Activated CD4-positive, alpha-beta T cell treated with anti-CD3 and anti-CD28 coated beads for 36 hours (primary cell): Measurements from ENCODE around the gene DNAJB6. TPM values are rescaled to one million over a fixed set of nuclear protein-coding genes. Genes with fewer than 3 reads are reported as not detected.
A peak's percentile ranks its signal among the peaks of the same experiment; 100 is the strongest.

Source experiments
- ATAC-seq: fragments of 200-7000 bp; cut with Tn5 transposase; one replicate; pipeline ENCODE4 v1.10.0; 2021; ENCODE audit warnings: mild to moderate bottlenecking, moderate library complexity
- CTCF ChIA-PET: fragments of 350-600 bp; sonication (Branson Sonifier 250); formaldehyde crosslinking; loops from one replicate; lab custom pipeline; 2021; ENCODE audit warnings: antibody characterized with exemption; lab: Charles Lee
- POLR2A ChIA-PET: fragments of 350-600 bp; sonication (Branson Sonifier 250); formaldehyde crosslinking; loops from one replicate; lab custom pipeline; 2021; ENCODE audit warnings: antibody characterized with exemption, inconsistent platforms; lab: Charles Lee
- DNase-seq: peaks from one replicate; pipeline ENCODE4 v3.0.0-alpha.2; 2020
- H3K27ac Mint-ChIP-seq: one replicate; pipeline ENCODE4 v1.8.0; 2021; ENCODE audit warnings: mixed read lengths
- H3K27me3 Mint-ChIP-seq: one replicate; pipeline ENCODE4 v1.8.0; 2021; ENCODE audit warnings: mixed read lengths
- H3K36me3 Mint-ChIP-seq: one replicate; pipeline ENCODE4 v1.8.0; 2021; ENCODE audit warnings: low read depth, mixed read lengths
- H3K4me1 Mint-ChIP-seq: one replicate; pipeline ENCODE4 v1.8.0; 2021; ENCODE audit warnings: mixed read lengths
- H3K4me3 Mint-ChIP-seq: one replicate; pipeline ENCODE4 v1.8.0; 2021; ENCODE audit warnings: mild to moderate bottlenecking, moderate library complexity, mixed read lengths
- H3K9me3 Mint-ChIP-seq: one replicate; pipeline ENCODE4 v1.8.0; 2021; ENCODE audit warnings: low read depth, mixed read lengths
- intact Hi-C, 2 experiments: fragments of 100-400 bp; cut with DNase I in 1 of 2; cut with micrococcal nuclease in 1 of 2; formaldehyde crosslinking; loops; one replicate each; pipeline versions ENCODE4 v1.14.2 to v1.15.1; 2022 to 2024; cut with DNase I, micrococcal nuclease
- total RNA-seq, 2 experiments: library from RNA; stranded (reverse); gene quantifications; one replicate each; pipeline ENCODE4 v1.2.3, GENCODE V29; 2021

The DNAJB6 gene
- total RNA-seq, 2 experiments from 2014 or later = 89.9 to 92.9 TPM

DNA sequence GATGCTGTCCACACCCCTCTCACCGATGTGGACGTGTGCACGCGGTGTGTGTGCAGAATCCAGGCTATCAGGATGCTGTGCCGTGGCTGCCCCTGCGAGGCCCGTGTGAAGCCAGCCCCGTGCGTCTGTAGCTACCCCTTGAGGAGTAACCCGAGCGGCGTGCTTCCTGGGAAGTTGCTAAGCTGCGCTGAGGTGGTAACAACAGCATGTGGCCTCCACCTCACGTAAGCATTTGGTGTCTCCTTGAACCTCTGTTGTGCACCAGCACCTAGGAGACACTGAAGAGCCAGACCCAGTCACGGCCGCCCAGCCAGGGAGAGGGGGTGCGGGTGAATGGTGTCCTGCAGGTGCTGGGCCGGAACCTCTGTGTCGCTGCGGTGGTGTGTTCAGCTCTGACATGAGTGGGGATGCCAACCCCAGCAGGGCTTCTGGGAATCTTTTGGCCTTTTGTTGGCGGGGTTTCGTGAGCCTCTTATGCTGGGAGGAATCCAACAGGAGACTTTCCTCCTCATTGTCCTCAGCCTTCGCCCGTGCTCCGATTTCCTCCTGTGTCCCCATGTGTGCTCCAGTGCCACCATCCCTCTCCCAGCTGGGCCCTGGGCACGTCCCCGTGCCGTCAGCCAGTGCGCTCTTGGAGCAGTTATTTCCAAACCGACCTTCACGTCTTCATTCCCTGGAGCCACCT lies 60.4 kb downstream of the DNAJB6 start:
- no peaks in the 10 kb centered on the region for H3K9me3 Mint-ChIP-seq
- H3K4me3 Mint-ChIP-seq = no peak overlapping the region
- intact Hi-C loops = no loop called here
- ChIA-PET POLR2A (no interaction called here), CTCF (interaction anchor here (1.2 to 1.6 kb wide), 3 partner anchors 9 to 10 kb away, joined by 3 to 8 read pairs (median 5); no protein-coding TSS in a partner anchor)
- DNase-seq = no peak
- no peaks in the 10 kb centered on the region for H3K27me3 Mint-ChIP-seq
- H3K27ac Mint-ChIP-seq = no peak overlapping the region
- H3K4me1 Mint-ChIP-seq = peaks cover 9% of the 10 kb centered on the region
- peaks cover 30% of the 10 kb centered on the region for H3K36me3 Mint-ChIP-seq
- ATAC-seq = no peak

DNA sequence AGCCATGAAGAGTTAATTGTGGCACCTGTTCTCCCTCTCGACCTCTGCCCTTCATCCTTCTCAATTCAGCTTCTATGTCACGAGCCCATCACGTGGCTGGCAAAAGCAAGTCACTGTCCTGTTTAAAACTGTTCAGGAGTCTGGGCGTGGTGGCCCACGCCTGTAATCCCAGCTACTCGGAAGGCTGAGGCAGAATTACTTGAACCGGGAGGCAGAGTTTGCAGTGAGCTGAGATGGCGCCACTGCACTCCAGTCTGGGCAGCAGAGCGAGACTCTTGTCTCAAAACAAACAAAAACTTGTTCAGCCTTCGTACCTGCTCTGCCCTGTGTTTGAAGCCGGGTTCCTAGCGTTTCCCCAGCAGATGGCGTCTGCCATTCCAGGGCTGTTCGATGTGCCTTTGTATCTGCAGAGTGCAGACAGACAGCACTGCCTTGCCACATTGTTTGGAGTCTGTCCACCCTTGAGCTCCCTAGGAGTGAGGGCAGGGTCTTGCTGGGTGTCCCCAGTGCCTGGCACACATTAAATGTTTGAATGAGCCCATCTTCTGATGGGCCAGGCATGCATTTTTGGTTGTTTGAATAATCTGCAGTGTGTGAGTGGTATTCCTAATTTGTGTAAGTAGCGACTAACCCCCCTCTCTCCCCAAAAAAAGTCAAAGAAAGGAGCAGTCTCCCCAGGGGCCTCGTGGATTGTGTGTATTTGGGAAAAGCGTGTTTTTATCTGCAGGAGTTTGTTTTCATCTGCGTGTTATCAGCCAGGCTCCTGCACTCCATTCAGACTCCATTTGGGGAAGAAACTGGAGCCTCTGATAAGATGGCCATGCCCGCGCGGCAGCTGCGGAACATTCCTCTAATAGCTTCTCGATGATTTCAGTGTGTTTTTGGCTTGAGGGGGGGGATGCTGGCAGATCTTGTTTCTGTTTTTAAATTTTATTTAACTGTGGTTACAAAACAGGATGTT lies 61.2 kb downstream of the DNAJB6 start:
- H3K27me3 Mint-ChIP-seq = no peaks in the 10 kb centered on the region
- POLR2A ChIA-PET = no interaction called here
- no peaks in the 10 kb centered on the region for H3K9me3 Mint-ChIP-seq
- ATAC-seq (peak; percentile 55), DNase-seq (peak; percentile 46)
- intact Hi-C loops = no loop called here
- no peak overlapping the region for H3K4me3 Mint-ChIP-seq
- peaks cover 9% of the 10 kb centered on the region for H3K4me1 Mint-ChIP-seq
- H3K36me3 Mint-ChIP-seq = peaks cover 30% of the 10 kb centered on the region
- no peak overlapping the region for H3K27ac Mint-ChIP-seq
- CTCF ChIA-PET = interaction anchor here (0.7 to 1.6 kb wide), 5 partner anchors 9 to 837 kb away, joined by 3 to 8 read pairs (median 4); no protein-coding TSS in a partner anchor

- CTCF ChIA-PET = interaction anchor here (1.3 kb wide), 1 partner anchor 219 kb away, joined by 4 read pairs; no protein-coding TSS in a partner anchor
- DNase-seq (no peak), ATAC-seq (no peak)
- POLR2A ChIA-PET = no interaction called here
- H3K9me3 Mint-ChIP-seq = no peaks in the 10 kb centered on the region
- no peak overlapping the region for H3K4me3 Mint-ChIP-seq
- H3K4me1 Mint-ChIP-seq = peaks cover 9% of the 10 kb centered on the region
- no peaks in the 10 kb centered on the region for H3K27me3 Mint-ChIP-seq
- H3K27ac Mint-ChIP-seq = no peak overlapping the region
- intact Hi-C loops = no loop called here
- peaks cover 31% of the 10 kb centered on the region for H3K36me3 Mint-ChIP-seq
Observed at GRCh38 chr7:157399086-157399687, 62.4 kb downstream of the DNAJB6 start.

DNA sequence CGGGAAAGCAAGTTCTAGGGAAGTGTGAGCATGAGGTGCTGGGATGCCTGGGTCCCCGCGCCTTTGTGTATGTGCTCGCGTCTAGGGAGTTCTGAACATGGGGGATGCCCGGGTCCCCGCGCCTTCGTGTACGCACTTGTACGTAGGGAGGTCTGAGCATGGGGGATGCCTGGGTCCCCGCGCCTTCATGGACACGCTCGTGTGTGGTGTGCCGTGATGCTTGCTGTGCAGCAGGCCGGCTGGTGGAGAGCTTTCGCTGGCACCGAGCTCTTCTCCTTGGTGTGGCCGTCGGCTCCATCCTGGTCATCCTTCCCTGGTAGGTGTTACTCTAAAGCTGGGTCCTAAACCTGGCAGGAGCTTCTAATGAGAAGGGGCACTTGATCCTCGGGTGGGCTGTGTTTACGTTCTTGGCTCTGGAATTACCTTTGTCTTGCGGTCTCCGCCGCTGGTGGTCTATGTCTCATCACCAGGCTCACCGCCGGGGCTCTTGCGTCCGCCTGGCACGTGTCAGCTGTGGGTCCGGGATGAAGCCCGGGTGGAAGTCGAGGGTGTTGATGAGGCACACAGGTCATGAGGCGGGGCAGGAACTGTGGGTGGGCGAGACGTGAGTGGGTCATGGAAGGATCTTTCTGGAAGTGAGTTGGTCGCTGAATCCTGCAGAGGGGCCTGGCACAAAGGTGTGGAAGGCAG lies 63.5 kb downstream of the DNAJB6 start:
- Mint-ChIP-seq H3K36me3 (peaks cover 28% of the 10 kb centered on the region), H3K27ac (no peak overlapping the region), H3K27me3 (no peaks in the 10 kb centered on the region), H3K4me1 (peaks cover 12% of the 10 kb centered on the region), H3K9me3 (no peaks in the 10 kb centered on the region), H3K4me3 (no peak overlapping the region)
- no peak for ATAC-seq
- ChIA-PET POLR2A (no interaction called here), CTCF (no interaction called here)
- DNase-seq = no peak
- intact Hi-C loops = no loop called here

DNA sequence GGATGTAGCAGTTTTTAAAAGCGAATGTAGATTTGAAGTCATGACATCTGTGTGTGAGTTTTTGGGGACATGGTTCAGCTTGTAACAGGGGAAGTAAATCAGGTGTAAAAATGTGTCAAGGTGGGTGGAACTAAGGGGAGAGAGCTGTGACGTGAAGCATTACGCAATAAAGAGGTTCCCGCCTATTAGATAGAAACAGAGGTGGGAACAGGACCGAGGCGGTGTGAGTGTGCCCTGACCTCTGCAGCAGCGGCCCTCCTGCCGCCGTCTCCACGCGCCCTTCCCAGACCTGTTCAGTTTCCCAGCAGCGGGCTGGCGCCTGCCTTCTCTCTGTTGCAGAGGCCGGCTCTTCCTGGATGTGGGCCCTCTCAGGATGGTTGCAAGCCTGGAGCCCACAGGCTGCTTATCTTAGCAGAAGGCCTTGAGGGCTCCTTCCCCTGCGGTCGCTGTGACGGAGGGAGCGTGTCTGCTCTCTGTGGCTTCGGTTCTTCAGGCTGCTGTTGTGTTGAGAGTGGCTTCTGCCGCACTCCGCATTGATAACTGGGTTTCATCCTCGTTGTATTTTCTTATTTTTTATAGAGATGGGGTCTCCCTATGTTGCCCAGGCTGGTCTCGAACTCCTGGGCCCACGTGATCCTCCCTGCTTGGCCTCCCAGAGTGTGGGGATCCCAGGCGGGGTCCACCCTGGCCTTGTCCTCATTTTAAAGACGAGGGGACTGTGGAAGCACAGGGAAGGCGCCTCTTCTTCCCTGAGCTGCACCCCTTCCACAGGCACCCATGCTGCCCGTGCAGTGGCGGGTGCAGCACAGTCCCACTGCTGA lies 65.0 kb downstream of the DNAJB6 start:
- peaks cover 16% of the 10 kb centered on the region for H3K4me1 Mint-ChIP-seq
- peaks cover 28% of the 10 kb centered on the region for H3K36me3 Mint-ChIP-seq
- ChIA-PET CTCF (no interaction called here), POLR2A (no interaction called here)
- no peak overlapping the region for H3K4me3 Mint-ChIP-seq
- DNase-seq = no peak
- no peaks in the 10 kb centered on the region for H3K27me3 Mint-ChIP-seq
- no peak overlapping the region for H3K27ac Mint-ChIP-seq
- intact Hi-C loops = no loop called here
- no peaks in the 10 kb centered on the region for H3K9me3 Mint-ChIP-seq
- ATAC-seq = no peak

- no peaks in the 10 kb centered on the region for H3K9me3 Mint-ChIP-seq
- peaks cover 28% of the 10 kb centered on the region for H3K36me3 Mint-ChIP-seq
- H3K27ac Mint-ChIP-seq = no peak overlapping the region
- H3K4me3 Mint-ChIP-seq = no peak overlapping the region
- intact Hi-C loops = no loop called here
- H3K4me1 Mint-ChIP-seq = peaks cover 16% of the 10 kb centered on the region
- DNase-seq (no peak), ATAC-seq (no peak)
- ChIA-PET POLR2A (no interaction called here), CTCF (no interaction called here)
- no peaks in the 10 kb centered on the region for H3K27me3 Mint-ChIP-seq
Observed at GRCh38 chr7:157402388-157402703, 65.5 kb downstream of the DNAJB6 start.

GRCh38 chr7:157402911-157403534 lies 66.2 kb downstream of the DNAJB6 start:
- ATAC-seq (no peak), DNase-seq (no peak)
- Mint-ChIP-seq H3K4me3 (no peak overlapping the region), H3K27ac (peak overlapping the region; percentile 29), H3K4me1 (peaks cover 16% of the 10 kb centered on the region), H3K36me3 (peaks cover 22% of the 10 kb centered on the region), H3K27me3 (no peaks in the 10 kb centered on the region), H3K9me3 (no peaks in the 10 kb centered on the region)
- intact Hi-C loops = no loop called here
- POLR2A ChIA-PET = no interaction called here
- CTCF ChIA-PET = interaction anchor here (1.2 to 1.4 kb wide), 2 partner anchors 10 to 16 kb away, joined by 3 to 5 read pairs; no protein-coding TSS in a partner anchor

DNA sequence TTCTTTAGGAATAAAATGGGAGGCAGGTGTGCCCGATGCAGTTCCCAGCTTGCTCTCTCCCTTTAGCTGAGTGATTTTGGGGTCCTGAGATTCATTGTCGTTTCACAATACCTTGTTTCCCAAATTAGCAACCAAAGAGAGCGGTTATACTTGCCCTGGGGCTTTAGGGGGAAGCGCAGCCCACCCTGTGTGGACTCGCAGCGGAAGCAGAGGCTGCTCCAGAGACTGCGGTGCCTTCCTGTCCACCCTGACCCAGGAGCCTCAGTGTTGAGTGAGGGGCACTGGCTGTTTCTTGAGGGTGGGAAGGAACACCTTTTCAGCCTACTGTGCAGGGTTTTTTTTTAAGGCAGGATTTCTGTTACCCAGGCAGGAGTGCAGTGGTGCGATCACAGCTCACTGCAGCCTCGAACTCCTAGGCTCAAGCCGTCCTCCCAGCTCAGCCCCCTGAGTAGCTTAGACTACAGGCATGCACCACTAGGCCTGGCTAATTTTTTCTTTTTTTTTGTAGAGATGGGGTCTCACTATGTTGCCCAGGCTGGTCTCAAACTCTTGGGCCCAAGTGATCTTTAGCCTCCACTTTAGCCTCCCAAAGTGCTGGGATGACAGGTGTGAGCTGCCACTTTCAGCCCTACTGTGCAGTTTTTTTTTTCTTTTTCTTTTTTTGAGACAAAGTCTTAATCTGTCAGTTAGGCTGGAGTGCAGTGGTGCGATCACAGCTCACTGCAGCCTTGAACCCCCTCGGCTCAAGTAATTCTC lies 67.0 kb downstream of the DNAJB6 start:
- Mint-ChIP-seq H3K36me3 (peaks cover 18% of the 10 kb centered on the region), H3K27ac (no peak overlapping the region), H3K4me1 (peaks cover 14% of the 10 kb centered on the region), H3K27me3 (no peaks in the 10 kb centered on the region), H3K4me3 (no peak overlapping the region), H3K9me3 (no peaks in the 10 kb centered on the region)
- no peak for DNase-seq
- ATAC-seq = no peak
- ChIA-PET CTCF (interaction anchor here (1.2 to 1.4 kb wide), 2 partner anchors 11 to 17 kb away, joined by 3 to 5 read pairs; no protein-coding TSS in a partner anchor), POLR2A (no interaction called here)
- intact Hi-C loops = no loop called here

DNA sequence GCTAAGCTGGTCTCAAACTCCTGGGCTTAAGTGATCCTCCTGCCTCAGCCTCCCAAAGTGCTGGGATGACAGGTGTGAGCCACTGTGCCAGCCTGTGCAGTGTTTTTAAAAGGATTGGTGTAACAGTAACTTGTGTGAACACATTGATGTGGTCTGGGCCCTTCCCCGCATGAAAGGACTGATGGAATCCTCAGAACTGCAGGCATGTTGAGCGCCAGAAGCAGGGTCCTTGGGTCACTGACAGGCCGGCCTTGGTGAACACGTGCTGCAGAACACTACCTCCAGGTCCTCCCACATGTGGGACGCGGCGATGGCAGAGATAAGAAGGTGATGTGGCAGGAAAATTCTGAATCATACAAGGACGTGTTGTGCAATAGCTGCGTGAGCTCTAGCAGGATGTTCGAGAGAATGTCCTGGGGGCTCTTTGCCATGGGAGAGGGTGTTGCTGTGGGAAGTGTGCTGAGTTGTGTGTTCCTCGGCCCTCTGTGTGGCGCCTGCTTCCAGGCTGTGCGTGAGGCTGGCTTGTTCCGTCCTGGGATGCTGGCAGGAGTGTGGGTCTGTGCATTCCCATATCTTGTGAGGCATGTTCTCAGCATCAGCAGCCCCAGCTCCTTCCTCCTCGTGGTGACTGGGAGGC lies 68.2 kb downstream of the DNAJB6 start:
- CTCF ChIA-PET = interaction anchor here (0.9 kb wide), 1 partner anchor 18 kb away, joined by 3 read pairs; no protein-coding TSS in a partner anchor
- POLR2A ChIA-PET = no interaction called here
- Mint-ChIP-seq H3K36me3 (peaks cover 18% of the 10 kb centered on the region), H3K27ac (peak overlapping the region; percentile 82), H3K27me3 (no peaks in the 10 kb centered on the region), H3K9me3 (no peaks in the 10 kb centered on the region), H3K4me1 (peaks cover 14% of the 10 kb centered on the region), H3K4me3 (no peak overlapping the region)
- intact Hi-C loops = no loop called here
- peak; percentile 78 for ATAC-seq
- DNase-seq = peak; percentile 71
